ENCODE measurements around the gene AJAP1. TPM values are rescaled to one million over a fixed set of nuclear protein-coding genes. Genes with fewer than 3 reads are reported as not detected.

Gene AJAP1
- total and polyA plus RNA-seq, 7 donors: 0.04 to 0.95 (median 0.55) TPM; not detected in 1

DNA sequence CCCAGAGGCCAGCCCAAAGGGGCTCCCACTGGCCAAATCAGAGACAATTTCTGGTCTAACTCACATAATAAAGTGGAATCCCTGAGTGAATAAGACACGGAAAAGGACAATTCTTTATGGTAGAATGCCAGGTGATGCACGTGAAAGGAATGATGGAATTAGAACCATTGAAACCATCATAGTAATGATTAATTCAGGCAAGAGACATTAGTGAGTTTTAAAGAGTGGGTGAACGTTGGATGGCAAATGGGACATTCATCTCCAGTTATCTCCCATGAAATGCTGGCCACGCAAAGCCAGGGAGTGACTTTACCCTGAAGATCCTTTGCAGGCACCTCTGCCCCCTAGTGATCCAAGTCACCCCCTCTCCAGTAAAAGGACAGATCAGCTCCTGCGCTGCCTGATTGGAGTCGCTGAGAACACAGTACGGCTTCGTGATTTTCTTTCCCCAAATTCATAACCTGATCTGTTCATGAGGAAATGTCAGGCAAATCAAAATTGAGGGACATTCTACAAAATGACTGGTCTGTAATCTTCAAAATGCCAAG is 87.5 kb downstream of the AJAP1 start:
- 65 to 73% methylated on average over 8 of the region's 8 CpGs for WGBS, 2 donors
- intact Hi-C loops (cut with DNase I): no loop called here

DNA sequence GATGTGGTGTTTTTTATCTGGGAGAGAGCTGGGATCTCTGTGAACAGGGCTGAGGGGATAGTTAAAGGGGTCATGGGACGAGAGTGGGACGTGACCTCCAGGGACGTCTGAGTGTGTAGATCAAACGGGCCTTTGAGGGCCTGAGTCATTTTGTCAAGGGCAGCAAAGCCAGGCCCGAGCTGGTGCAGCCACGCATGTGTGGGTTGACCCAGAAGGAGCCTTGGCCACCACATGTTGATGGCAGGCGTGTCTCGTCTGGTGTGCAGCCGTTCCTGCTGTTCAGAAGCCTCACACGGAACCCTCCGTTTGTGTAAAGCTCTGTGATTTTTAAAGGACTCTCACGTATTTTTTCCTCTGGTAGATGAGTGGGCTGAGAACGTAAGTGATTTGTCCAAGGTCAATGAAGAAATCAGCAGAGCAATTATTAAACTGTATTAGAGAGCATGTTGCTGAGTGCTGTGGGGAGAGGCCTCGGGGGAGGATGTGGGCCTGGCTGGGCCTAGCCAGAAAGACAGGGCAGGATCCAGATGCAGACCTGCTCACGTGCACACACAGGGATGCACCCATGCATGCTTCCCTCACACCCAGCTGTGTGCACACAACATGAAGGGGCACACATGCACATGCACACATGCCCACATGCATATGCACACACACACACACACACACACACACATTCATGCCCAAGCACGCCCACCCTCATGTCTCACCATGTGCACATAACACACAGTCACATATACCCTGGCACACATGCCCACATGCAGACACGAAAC is 89.8 kb downstream of the AJAP1 start:
- Histone ChIP-seq H3K9me3 (no peaks in the 10 kb centered on the region), H3K27ac (no peak overlapping the region), H3K4me1 (no peaks in the 10 kb centered on the region), H3K27me3 (peaks cover 0 to 2% (median 0%) of the 10 kb centered on the region in 3 donors), H3K4me3 (no peak overlapping the region), H3K36me3 (no peaks in the 10 kb centered on the region)
- DNase-seq: no peak
- intact Hi-C loops (cut with DNase I): no loop called here
- TF ChIP-seq, protein P1, sequence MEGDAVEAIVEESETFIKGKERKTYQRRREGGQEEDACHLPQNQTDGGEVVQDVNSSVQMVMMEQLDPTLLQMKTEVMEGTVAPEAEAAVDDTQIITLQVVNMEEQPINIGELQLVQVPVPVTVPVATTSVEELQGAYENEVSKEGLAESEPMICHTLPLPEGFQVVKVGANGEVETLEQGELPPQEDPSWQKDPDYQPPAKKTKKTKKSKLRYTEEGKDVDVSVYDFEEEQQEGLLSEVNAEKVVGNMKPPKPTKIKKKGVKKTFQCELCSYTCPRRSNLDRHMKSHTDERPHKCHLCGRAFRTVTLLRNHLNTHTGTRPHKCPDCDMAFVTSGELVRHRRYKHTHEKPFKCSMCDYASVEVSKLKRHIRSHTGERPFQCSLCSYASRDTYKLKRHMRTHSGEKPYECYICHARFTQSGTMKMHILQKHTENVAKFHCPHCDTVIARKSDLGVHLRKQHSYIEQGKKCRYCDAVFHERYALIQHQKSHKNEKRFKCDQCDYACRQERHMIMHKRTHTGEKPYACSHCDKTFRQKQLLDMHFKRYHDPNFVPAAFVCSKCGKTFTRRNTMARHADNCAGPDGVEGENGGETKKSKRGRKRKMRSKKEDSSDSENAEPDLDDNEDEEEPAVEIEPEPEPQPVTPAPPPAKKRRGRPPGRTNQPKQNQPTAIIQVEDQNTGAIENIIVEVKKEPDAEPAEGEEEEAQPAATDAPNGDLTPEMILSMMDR (IDR thresholded peaks at IDR 0.05): no peak
- no peak for TF ChIP-seq EP300 (IDR thresholded peaks at IDR 0.05)
- no peak for TF ChIP-seq POLR2A (IDR thresholded peaks at IDR 0.05)
- TF ChIP-seq POLR2AphosphoS5 (IDR thresholded peaks at IDR 0.05): no peak
- WGBS, 2 donors: 76 to 79% methylated on average over 17 of the region's 17 CpGs

More for the DNA sequence above, 87.5 kb downstream of the AJAP1 start:
- Histone ChIP-seq H3K4me1 (no peaks in the 10 kb centered on the region), H3K36me3 (no peaks in the 10 kb centered on the region), H3K4me3 (no peak overlapping the region), H3K27me3 (peaks cover 0 to 7% (median 0%) of the 10 kb centered on the region in 3 donors), H3K27ac (no peak overlapping the region), H3K9me3 (no peaks in the 10 kb centered on the region)
- TF ChIP-seq, protein P1 (IDR thresholded peaks at IDR 0.05): no peak
- TF ChIP-seq POLR2AphosphoS5 (IDR thresholded peaks at IDR 0.05): no peak
- TF ChIP-seq POLR2A (IDR thresholded peaks at IDR 0.05): no peak
- TF ChIP-seq EP300 (IDR thresholded peaks at IDR 0.05): no peak
- no peak for DNase-seq

DNA sequence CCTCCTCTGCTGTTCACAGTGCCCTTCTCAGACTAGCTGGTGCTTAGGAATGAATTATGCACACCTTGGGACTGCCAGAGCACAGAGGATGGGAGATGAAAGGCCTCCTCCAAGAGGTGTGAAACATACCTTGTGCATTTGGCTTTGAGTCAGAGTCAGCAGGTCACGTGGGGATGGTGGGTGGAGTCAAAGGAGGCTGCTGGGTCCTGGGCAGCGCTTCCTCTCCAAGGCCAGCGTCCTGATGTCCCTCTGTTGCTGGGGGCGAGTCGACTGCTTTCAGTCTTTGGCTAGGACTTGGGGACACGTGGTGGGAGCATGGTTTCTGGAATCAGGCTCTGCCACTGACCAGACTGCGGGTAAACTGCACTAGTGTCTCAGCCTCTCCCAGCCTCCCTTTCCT is 91.2 kb downstream of the AJAP1 start:
- no peak for DNase-seq
- Histone ChIP-seq H3K4me1 (no peaks in the 10 kb centered on the region), H3K27ac (no peak overlapping the region), H3K4me3 (no peak overlapping the region), H3K27me3 (no peaks in the 10 kb centered on the region), H3K36me3 (no peaks in the 10 kb centered on the region), H3K9me3 (no peaks in the 10 kb centered on the region)
- intact Hi-C loops (cut with DNase I): no loop called here
- 40 to 44% methylated on average over 7 of the region's 7 CpGs for WGBS, 2 donors
- TF ChIP-seq, protein P1 (IDR thresholded peaks at IDR 0.05): no peak
- no peak for TF ChIP-seq EP300 (IDR thresholded peaks at IDR 0.05)
- TF ChIP-seq POLR2A (IDR thresholded peaks at IDR 0.05): no peak
- TF ChIP-seq POLR2AphosphoS5 (IDR thresholded peaks at IDR 0.05): no peak

DNA sequence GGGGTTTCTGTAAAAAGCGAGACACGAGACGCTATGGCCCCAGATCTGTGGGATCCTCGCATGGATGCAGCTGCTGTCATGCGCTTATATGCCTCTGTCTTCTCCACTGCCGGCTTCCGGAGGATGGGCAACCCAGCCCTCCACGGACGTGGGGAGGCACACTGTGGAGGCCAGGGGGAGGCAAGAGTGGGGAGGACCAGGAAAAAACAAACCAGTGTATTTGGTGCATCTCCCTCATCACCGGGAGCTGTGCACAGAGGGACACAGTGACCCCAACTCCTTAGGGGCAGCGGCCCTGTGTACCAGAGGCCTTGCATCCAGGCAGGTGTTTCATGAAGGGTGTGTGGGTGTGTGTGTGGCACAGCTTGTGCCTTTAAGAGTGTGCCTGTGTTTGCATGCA is 95.0 kb downstream of the AJAP1 start:
- WGBS, 2 donors: 80 to 88% methylated on average over 11 of the region's 11 CpGs
- Histone ChIP-seq H3K4me1 (no peaks in the 10 kb centered on the region), H3K9me3 (peaks cover 0 to 5% (median 3%) of the 10 kb centered on the region in 4 donors), H3K36me3 (no peaks in the 10 kb centered on the region), H3K27me3 (no peaks in the 10 kb centered on the region), H3K4me3 (no peak overlapping the region), H3K27ac (no peak overlapping the region)
- DNase-seq: no peak
- intact Hi-C loops (cut with DNase I): no loop called here
- no peak for TF ChIP-seq POLR2A (IDR thresholded peaks at IDR 0.05)
- TF ChIP-seq, protein P1 (IDR thresholded peaks at IDR 0.05): no peak
- no peak for TF ChIP-seq POLR2AphosphoS5 (IDR thresholded peaks at IDR 0.05)
- TF ChIP-seq EP300 (IDR thresholded peaks at IDR 0.05): no peak

All from sigmoid colon (tissue), 7 donors.